HUES48 (cell line): ENCODE results near the gene MAP4K4.
"Not testable (repeated sequence)": the region's sequence is repeated elsewhere in the genome, so short reads cannot be mapped to it uniquely, and the experiment has no call there.

ENCODE experiments used
- H3K27ac ChIP-seq: one replicate; pipeline ENCODE4 v1.7.0; 2013; ENCODE audit warnings: low read depth, low read length, inconsistent platforms
- H3K27me3 ChIP-seq: 2 replicates; pipeline ENCODE4 v1.6.1; 2013; ENCODE audit warnings: mild to moderate bottlenecking, low read length; ENCODE audit not compliant: control insufficient read depth, insufficient read depth
- H3K36me3 ChIP-seq: 2 replicates; pipeline ENCODE4 v1.6.1; 2013; ENCODE audit warnings: low read length; ENCODE audit not compliant: control insufficient read depth, insufficient read depth
- H3K4me1 ChIP-seq: 2 replicates; pipeline ENCODE4 v1.6.1; 2013; ENCODE audit warnings: mild to moderate bottlenecking, low read length; ENCODE audit not compliant: control insufficient read depth, insufficient read depth
- H3K4me3 ChIP-seq: 2 replicates; pipeline ENCODE4 v1.5.1; 2013; ENCODE audit warnings: mild to moderate bottlenecking, low read depth, low read length
- H3K9ac ChIP-seq: 2 replicates; pipeline ENCODE4 v1.6.1; 2013; ENCODE audit warnings: mild to moderate bottlenecking, low read depth, low read length, moderate library complexity
- H3K9me3 ChIP-seq: 2 replicates; pipeline ENCODE4 v1.6.1; 2013; ENCODE audit warnings: low read length; ENCODE audit not compliant: control insufficient read depth, insufficient read depth

MAP4K4 gene

GRCh38 chr2:101759162-101759561 is 61.7 kb downstream of the MAP4K4 start:
- Histone ChIP-seq H3K9ac (no peak overlapping the region), H3K27me3 (no peaks in the 10 kb centered on the region), H3K36me3 (no peaks in the 10 kb centered on the region), H3K4me1 (peaks cover 43% of the 10 kb centered on the region), H3K9me3 (no peaks in the 10 kb centered on the region), H3K27ac (no peak overlapping the region), H3K4me3 (no peak overlapping the region)

DNA sequence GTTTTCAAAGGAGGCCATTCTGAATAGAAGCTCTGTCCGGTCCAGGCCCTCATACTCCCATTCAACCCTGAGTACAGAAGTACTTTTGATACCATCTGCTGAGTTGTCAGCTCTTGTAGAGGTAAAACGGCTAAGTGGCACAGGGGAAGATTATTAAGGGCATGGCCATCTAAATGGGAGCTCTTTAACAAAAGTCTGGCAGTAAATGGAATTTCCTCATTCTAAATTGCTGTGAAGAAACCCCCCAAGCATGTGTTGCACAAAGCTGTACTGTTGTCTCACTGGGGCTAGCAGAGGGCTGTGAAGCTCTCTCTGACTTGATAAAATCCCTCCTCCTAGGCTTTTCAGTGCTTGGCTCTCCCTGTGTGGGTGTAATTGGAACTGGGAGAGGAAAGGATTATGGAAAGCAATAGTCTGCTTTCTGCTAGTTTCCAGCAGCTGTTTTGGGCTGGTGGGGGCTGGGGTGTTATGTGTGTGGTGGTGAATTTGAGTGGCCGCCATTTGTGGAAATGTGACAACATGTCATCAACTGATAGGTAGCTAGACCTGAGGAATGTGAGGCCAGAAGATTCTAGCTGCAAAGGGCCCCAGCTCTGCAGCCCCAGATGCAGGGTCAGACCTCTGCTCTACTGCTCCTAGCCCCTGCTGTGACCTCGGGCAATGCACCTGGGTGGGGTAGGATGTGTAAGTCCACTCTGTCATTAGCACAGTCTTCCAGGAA is 65.1 kb downstream of the MAP4K4 start:
- Histone ChIP-seq H3K4me3 (no peak overlapping the region), H3K4me1 (peaks cover 57% of the 10 kb centered on the region), H3K9me3 (no peaks in the 10 kb centered on the region), H3K27me3 (no peaks in the 10 kb centered on the region), H3K27ac (peak overlapping the region; percentile 54), H3K36me3 (no peaks in the 10 kb centered on the region), H3K9ac (no peak overlapping the region)

- H3K27me3 ChIP-seq: no peaks in the 10 kb centered on the region
- no peaks in the 10 kb centered on the region for H3K36me3 ChIP-seq
- H3K4me3 ChIP-seq: no peak overlapping the region
- no peak overlapping the region for H3K27ac ChIP-seq
- peaks cover 68% of the 10 kb centered on the region for H3K4me1 ChIP-seq
- no peaks in the 10 kb centered on the region for H3K9me3 ChIP-seq
- H3K9ac ChIP-seq: no peak overlapping the region
These were observed 66.2 kb downstream of the MAP4K4 start for GRCh38 chr2:101763496-101764333.

DNA sequence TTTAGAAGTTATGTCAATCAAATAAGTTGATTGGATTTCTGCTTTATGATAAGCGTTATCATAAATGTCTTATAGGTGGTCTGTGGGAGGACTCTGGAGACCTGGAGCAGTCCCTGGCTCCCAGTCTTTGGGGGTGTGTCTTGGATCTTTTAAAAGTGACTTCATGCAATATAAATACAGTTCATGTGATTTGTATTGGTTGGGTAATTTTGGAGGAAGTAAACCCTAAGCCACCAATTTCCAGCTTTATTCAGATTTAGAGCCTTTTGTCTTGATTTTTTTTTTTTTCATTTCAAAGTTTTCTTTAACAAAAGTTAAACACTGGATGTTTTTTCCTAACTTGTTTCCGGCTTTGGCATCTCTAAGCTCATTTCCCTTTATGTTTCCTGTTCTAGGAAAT is 68.8 kb downstream of the MAP4K4 start:
- Histone ChIP-seq H3K9me3 (no peaks in the 10 kb centered on the region), H3K4me1 (peaks cover 83% of the 10 kb centered on the region), H3K4me3 (no peak overlapping the region), H3K9ac (no peak overlapping the region), H3K27me3 (no peaks in the 10 kb centered on the region), H3K27ac (peak overlapping the region; percentile 80), H3K36me3 (no peaks in the 10 kb centered on the region)

GRCh38 chr2:101766871-101767739 is 69.6 kb downstream of the MAP4K4 start:
- no peaks in the 10 kb centered on the region for H3K27me3 ChIP-seq
- no peak overlapping the region for H3K4me3 ChIP-seq
- peaks cover 87% of the 10 kb centered on the region for H3K4me1 ChIP-seq
- no peaks in the 10 kb centered on the region for H3K36me3 ChIP-seq
- peak overlapping the region; percentile 80 for H3K27ac ChIP-seq
- no peaks in the 10 kb centered on the region for H3K9me3 ChIP-seq
- no peak overlapping the region for H3K9ac ChIP-seq

DNA sequence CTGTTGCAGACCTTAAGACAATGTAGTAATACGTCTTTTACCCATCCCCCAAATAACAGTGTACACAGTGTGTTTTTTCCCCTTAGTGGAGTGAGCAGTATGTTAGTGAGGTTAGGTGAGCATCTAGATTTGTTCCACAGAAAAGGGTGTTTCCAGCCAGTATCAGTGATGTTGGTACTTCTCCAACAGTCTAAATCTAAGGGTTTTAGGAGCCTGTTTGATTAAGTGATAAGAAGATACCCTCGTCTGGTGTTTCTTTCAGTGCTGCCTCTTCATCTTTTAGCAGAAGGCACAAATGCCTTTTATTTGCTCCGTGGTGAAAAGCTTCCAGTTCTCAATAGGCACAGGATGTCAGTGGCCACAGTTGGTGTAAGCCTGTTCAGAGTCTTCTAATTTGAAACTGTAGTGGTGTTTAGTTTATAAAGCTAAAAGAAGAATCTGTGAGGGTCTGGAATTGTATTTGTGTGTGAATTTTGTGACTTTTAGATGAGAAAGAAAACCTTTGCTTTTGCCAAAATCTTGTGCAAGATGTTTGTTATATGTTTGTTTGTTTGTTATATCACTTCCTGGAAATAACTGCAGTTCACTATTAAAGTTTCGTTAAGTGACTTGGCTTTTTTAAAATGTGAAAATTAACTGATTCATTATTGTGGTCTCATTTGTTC is 71.2 kb downstream of the MAP4K4 start:
- Histone ChIP-seq H3K27me3 (no peaks in the 10 kb centered on the region), H3K4me1 (peaks cover 87% of the 10 kb centered on the region), H3K9ac (no peak overlapping the region), H3K27ac (peak overlapping the region; percentile 27), H3K9me3 (no peaks in the 10 kb centered on the region), H3K4me3 (no peak overlapping the region), H3K36me3 (no peaks in the 10 kb centered on the region)

- H3K9me3 ChIP-seq, H3K27me3 ChIP-seq, H3K36me3 ChIP-seq, H3K4me3 ChIP-seq, H3K27ac ChIP-seq, H3K9ac ChIP-seq: not testable (repeated sequence)
- peaks cover 87% of the 10 kb centered on the region for H3K4me1 ChIP-seq
These were observed 72.2 kb downstream of the MAP4K4 start for GRCh38 chr2:101769726-101770125.

DNA sequence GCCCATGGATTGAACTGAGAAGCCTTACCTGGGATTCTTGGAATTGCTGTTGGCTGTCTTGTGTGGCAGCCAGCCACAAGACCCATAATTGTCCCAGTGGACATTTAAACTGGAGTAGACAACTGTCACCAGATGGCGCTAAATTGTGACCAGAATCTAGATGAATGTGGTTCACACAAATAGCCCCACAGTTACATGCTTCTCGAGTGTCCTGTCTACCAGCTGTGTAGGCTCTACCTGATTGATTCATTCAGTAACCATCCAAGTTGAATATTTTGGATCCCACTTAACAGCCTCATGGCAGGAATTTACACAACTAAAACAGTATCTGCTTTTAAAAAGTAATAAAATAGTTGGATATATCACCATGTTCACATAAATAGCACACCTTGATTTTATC is 73.2 kb downstream of the MAP4K4 start:
- H3K4me3 ChIP-seq: no peak overlapping the region
- no peaks in the 10 kb centered on the region for H3K9me3 ChIP-seq
- peaks cover 88% of the 10 kb centered on the region for H3K4me1 ChIP-seq
- no peak overlapping the region for H3K9ac ChIP-seq
- H3K36me3 ChIP-seq: no peaks in the 10 kb centered on the region
- H3K27ac ChIP-seq: no peak overlapping the region
- H3K27me3 ChIP-seq: no peaks in the 10 kb centered on the region

GRCh38 chr2:101771227-101771902 is 73.9 kb downstream of the MAP4K4 start:
- peaks cover 86% of the 10 kb centered on the region for H3K4me1 ChIP-seq
- no peaks in the 10 kb centered on the region for H3K36me3 ChIP-seq
- H3K27ac ChIP-seq: no peak overlapping the region

GRCh38 chr2:101771910-101772321 is 74.4 kb downstream of the MAP4K4 start:
- peaks cover 85% of the 10 kb centered on the region for H3K4me1 ChIP-seq
- no peaks in the 10 kb centered on the region for H3K27me3 ChIP-seq
- no peak overlapping the region for H3K27ac ChIP-seq
- no peak overlapping the region for H3K9ac ChIP-seq
- H3K9me3 ChIP-seq: no peaks in the 10 kb centered on the region
- no peaks in the 10 kb centered on the region for H3K36me3 ChIP-seq
- H3K4me3 ChIP-seq: no peak overlapping the region

More at GRCh38 chr2:101771227-101771902, 73.9 kb downstream of the MAP4K4 start:
- Histone ChIP-seq H3K9me3 (no peaks in the 10 kb centered on the region), H3K9ac (no peak overlapping the region), H3K4me3 (no peak overlapping the region), H3K27me3 (no peaks in the 10 kb centered on the region)
